PC-9 (cell line): Measurements from ENCODE around the gene CCDC30. TPM values are rescaled to one million over a fixed set of nuclear protein-coding genes. Genes with fewer than 3 reads are reported as not detected.

Experiments used
- Bru-seq: library from RNA; stranded (reverse); fragments of 400-500 nt; gene quantifications from one replicate; lab custom pipeline; 2021; lab: Mats Ljungman, UMichigan
- BruChase-seq, 2 experiments: library from RNA; stranded (reverse); fragments of 400-500 nt; gene quantifications; one replicate each; lab custom pipeline; 2021; lab: Mats Ljungman, UMichigan
- BruUV-seq: library from RNA; stranded (reverse); fragments of 400-500 nt; replicated peaks from 2 replicates; lab custom pipeline; 2021; lab: Mats Ljungman, UMichigan
- CTCF ChIA-PET: fragments of 300-600 bp; sonication (Branson Sonifier 250); formaldehyde crosslinking; loops from one replicate; lab custom pipeline; 2022; ENCODE audit warnings: antibody characterized with exemption; lab: Charles Lee
- POLR2A ChIA-PET: fragments of 300-600 bp; sonication (Branson Sonifier 250); formaldehyde crosslinking; loops from one replicate; lab custom pipeline; 2022; ENCODE audit warnings: antibody characterized with exemption; ENCODE audit not compliant: unreplicated experiment; lab: Charles Lee
- DNase-seq, 2 experiments: peaks; one replicate each; pipeline versions ENCODE4 v3.0.0 to v3.0.0-alpha.2; 2015 to 2022; ENCODE audit warnings: mixed read lengths in 1 of 2
- H2AFZ ChIP-seq: fragments of 200-600 bp; sonication (generic); 2 replicates; pipeline ENCODE4 v1.8.1; 2017; ENCODE audit warnings: antibody characterized with exemption
- H3F3A ChIP-seq: fragments of 200-600 bp; sonication (generic); 2 replicates; pipeline ENCODE4 v1.8.1; 2017; ENCODE audit warnings: antibody characterized with exemption, mild to moderate bottlenecking, low read depth; ENCODE audit not compliant: insufficient read depth
- H3K27ac ChIP-seq: fragments of 200-600 bp; sonication (generic); 2 replicates; pipeline ENCODE4 v1.6.1; 2016; ENCODE audit warnings: mixed run types
- H3K27me3 ChIP-seq: fragments of 200-600 bp; sonication (generic); 2 replicates; pipeline ENCODE4 v1.6.1; 2016; ENCODE audit warnings: low read depth, mixed run types; ENCODE audit not compliant: insufficient read depth
- H3K36me3 ChIP-seq: fragments of 200-600 bp; sonication (generic); 2 replicates; pipeline ENCODE4 v1.6.1; 2016; ENCODE audit warnings: low read depth, mixed run types
- H3K4me1 ChIP-seq: fragments of 200-600 bp; sonication (generic); replicated peaks from 2 replicates; pipeline ENCODE4 v1.6.1; 2016; ENCODE audit warnings: mixed run types; ENCODE audit not compliant: insufficient read depth
- H3K4me2 ChIP-seq: fragments of 200-600 bp; sonication (generic); 2 replicates; pipeline ENCODE4 v1.6.1; 2017; ENCODE audit warnings: mixed run types
- H3K4me3 ChIP-seq: fragments of 200-600 bp; sonication (generic); 2 replicates; pipeline ENCODE4 v1.6.1; 2016; ENCODE audit warnings: mixed run types
- H3K79me2 ChIP-seq: fragments of 200-600 bp; sonication (generic); 2 replicates; pipeline ENCODE4 v1.6.1; 2017; ENCODE audit warnings: low read depth, mixed run types
- H3K9me2 ChIP-seq: fragments of 200-600 bp; sonication (generic); 2 replicates; pipeline ENCODE4 v1.8.1; 2017; ENCODE audit warnings: mild to moderate bottlenecking; ENCODE audit not compliant: insufficient read depth
- H3K9me3 ChIP-seq: fragments of 200-600 bp; sonication (generic); 2 replicates; pipeline ENCODE4 v1.8.1; 2016; ENCODE audit warnings: low read depth; ENCODE audit not compliant: insufficient read depth
- H4K20me1 ChIP-seq: fragments of 200-600 bp; sonication (generic); 2 replicates; pipeline ENCODE4 v1.8.1; 2017; ENCODE audit not compliant: insufficient read depth
- CTCF ChIP-seq: fragments of 200-600 bp; sonication (generic); conservative IDR thresholded peaks from 2 replicates; pipeline ENCODE4 v1.6.1; 2017; ENCODE audit warnings: mixed run types, antibody characterized with exemption, mild to moderate bottlenecking, moderate library complexity
- EZH2 ChIP-seq: fragments of 200-600 bp; sonication (generic); IDR thresholded peaks from 2 replicates; pipeline ENCODE4 v1.8.0; 2017; ENCODE audit warnings: antibody characterized with exemption, low read depth
- intact Hi-C: fragments of 100-400 bp; cut with micrococcal nuclease; formaldehyde crosslinking; loops from one replicate; pipeline ENCODE4 v1.10.0; 2022; ENCODE audit not compliant: unreplicated experiment
- long read RNA-seq: library from polyadenylated mRNA; stranded (forward); transcript quantifications from one replicate; pipeline ENCODE4 v2.0.0, GENCODE V29; 2022
- total RNA-seq: library from RNA; stranded (reverse); gene quantifications from 2 replicates; pipeline ENCODE4 v1.2.3, GENCODE V29; 2021

The CCDC30 gene
- total RNA-seq (6.9 and 10.2 TPM in 2 replicates), Bru-seq, nascent RNA (percentile 49 among the genes with signal in this experiment), BruChase-seq, experiment 1, labeled RNA remaining after a 2-hour chase (percentile 50 among the genes with signal in this experiment), BruChase-seq, experiment 2, labeled RNA remaining after a 6-hour chase (percentile 35 among the genes with signal in this experiment)
- long read RNA-seq, partial matches to known transcripts, result 1 of 36 reads
- long read RNA-seq, other reads (novel, unspliced or antisense), result 34 of 36 reads

GRCh38 chr1:42462828-42463763 is at the start of gene CCDC30:
CCDC30 (plus strand) TSS chr1:42463286; CDS start chr1:42480552, 17,266 bp downstream.
- Histone ChIP-seq H3K4me1 (peaks cover 20% of the 10 kb centered on the region), H4K20me1 (no peaks in the 10 kb centered on the region), H3K36me3 (peaks cover 9% of the 10 kb centered on the region; the same call in 1 of the 2 replicates), H3K9me2 (no peaks in the 10 kb centered on the region), H3K4me3 (peak within 1 kb of the TSS; percentile 73), H3K79me2 (peaks cover 6% of the 10 kb centered on the region), H3K27me3 (no peaks in the 10 kb centered on the region), H3F3A (peaks cover 35% of the 10 kb centered on the region), H3K27ac (peak within 1 kb of the TSS; percentile 36; the same call in 1 of the 2 replicates), H3K4me2 (peak within 1 kb of the TSS; percentile 84), H2AFZ (peak within 1 kb of the TSS; percentile 86), H3K9me3 (no peaks in the 10 kb centered on the region)
- intact Hi-C loops, result loop anchor here (1.0 kb wide), 2 partner anchors 21 to 316 kb away; no protein-coding TSS in a partner anchor
- CTCF ChIA-PET, result interaction anchor here (1.2 kb wide), 1 partner anchor 289 kb away, joined by 7 read pairs; no protein-coding TSS in a partner anchor
- TF ChIP-seq EZH2, result no peak
- TF ChIP-seq CTCF, result no peak
- POLR2A ChIA-PET, result interaction anchor here (0.5 to 1.2 kb wide), 9 partner anchors 22 to 1244 kb away, joined by 3 to 12 read pairs (median 3); partner anchors contain the start of gene MPL
- DNase-seq, result peak; percentile 99
- BruUV-seq, result no TSS peak

- Histone ChIP-seq H3K27me3 (no peaks in the 10 kb centered on the region), H3K27ac (no peak overlapping the region), H4K20me1 (no peaks in the 10 kb centered on the region), H3F3A (no peaks in the 10 kb centered on the region), H3K9me3 (no peaks in the 10 kb centered on the region), H3K4me2 (no peak overlapping the region), H3K79me2 (no peaks in the 10 kb centered on the region), H3K9me2 (no peaks in the 10 kb centered on the region), H3K4me1 (no peaks in the 10 kb centered on the region), H3K36me3 (no peaks in the 10 kb centered on the region), H2AFZ (no peak overlapping the region), H3K4me3 (no peak overlapping the region)
- no TSS peak for BruUV-seq
- no peak for TF ChIP-seq CTCF
- TF ChIP-seq EZH2, result no peak
- CTCF ChIA-PET, result no interaction called here
- intact Hi-C loops, result no loop called here
- POLR2A ChIA-PET, result no interaction called here
- DNase-seq, result no peak
These were observed 48.3 kb upstream of the CCDC30 start for GRCh38 chr1:42414551-42415496.
